Mucosa of rectum (tissue), 2 donors: ENCODE data around the gene CAMTA1.

Source experiments
- H3K27ac ChIP-seq, 2 donors: one replicate each; pipeline ENCODE4 v1.7.0; 2013; ENCODE audit warnings: inconsistent platforms in 2 of 2, low read depth in 2 of 2, low read length in 2 of 2
- H3K27me3 ChIP-seq, 2 donors: one replicate each; pipeline ENCODE4 v1.7.0; 2013; ENCODE audit warnings: low read length in 2 of 2; ENCODE audit not compliant: control insufficient read depth in 2 of 2, insufficient read depth in 2 of 2
- H3K36me3 ChIP-seq, 2 donors: one replicate each; pipeline ENCODE4 v1.7.0; 2013; ENCODE audit warnings: low read length in 2 of 2; ENCODE audit not compliant: control insufficient read depth in 2 of 2, insufficient read depth in 2 of 2
- H3K4me1 ChIP-seq, 2 donors: one replicate each; pipeline ENCODE4 v1.7.0; 2013; ENCODE audit warnings: low read length in 2 of 2, mild to moderate bottlenecking in 1 of 2; ENCODE audit not compliant: control insufficient read depth in 2 of 2, insufficient read depth in 2 of 2
- H3K4me3 ChIP-seq, 2 donors: one replicate each; pipeline ENCODE4 v1.7.0; 2013; ENCODE audit warnings: low read length in 2 of 2
- H3K9ac ChIP-seq, 2 donors: one replicate each; pipeline ENCODE4 v1.7.0; 2013; ENCODE audit warnings: low read length in 2 of 2, low read depth in 1 of 2, mild to moderate bottlenecking in 1 of 2
- H3K9me3 ChIP-seq, 2 donors: one replicate each; pipeline ENCODE4 v1.7.0; 2013; ENCODE audit warnings: low read length in 2 of 2; ENCODE audit not compliant: control insufficient read depth in 2 of 2
- donor health status: healthy.
- donor health status: Normal muscosa, but diverticular disease.

CAMTA1 gene

DNA sequence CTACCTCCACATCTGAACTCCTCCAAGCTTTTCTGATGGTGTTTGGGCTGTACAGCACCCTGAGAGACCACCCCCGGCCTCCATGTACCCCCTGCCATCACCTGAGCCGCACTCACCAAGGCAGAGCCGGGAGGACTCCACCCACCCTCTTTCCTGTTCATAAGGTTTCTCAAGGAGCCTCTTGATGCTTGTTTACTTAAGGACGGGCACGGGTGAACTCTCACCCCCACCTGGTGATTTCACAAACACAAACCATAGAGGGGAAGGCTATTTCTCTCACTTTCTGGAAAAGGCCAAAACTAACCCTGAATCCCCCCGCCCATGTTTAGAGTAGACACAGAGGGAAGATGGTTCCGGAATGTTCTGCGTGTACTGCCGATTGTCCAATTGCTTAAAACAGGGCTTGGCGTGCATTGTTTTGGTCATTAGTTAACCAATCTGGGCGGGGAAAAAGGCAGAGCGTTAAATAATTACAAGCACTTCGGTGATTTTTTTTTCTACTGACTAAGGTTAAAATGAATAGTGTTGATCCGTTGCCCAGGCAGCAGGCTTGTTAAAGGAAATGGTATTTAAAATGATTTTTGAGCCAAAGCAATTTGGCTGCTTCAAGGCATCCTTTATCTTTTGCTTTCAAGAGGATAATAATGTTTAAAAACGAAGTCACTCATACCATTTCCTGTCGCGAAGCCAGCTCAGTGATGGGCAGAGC lies 706.0 kb downstream of the CAMTA1 start:
- Histone ChIP-seq H3K9me3 (no peaks in the 10 kb centered on the region), H3K27ac (peak overlapping the region; percentile 58 to 65), H3K4me1 (peaks cover 15 to 16% of the 10 kb centered on the region in 2 donors), H3K9ac (peak overlapping the region in 1 of 2 donors; percentile 35), H3K27me3 (no peaks in the 10 kb centered on the region), H3K4me3 (no peak overlapping the region), H3K36me3 (no peaks in the 10 kb centered on the region)

DNA sequence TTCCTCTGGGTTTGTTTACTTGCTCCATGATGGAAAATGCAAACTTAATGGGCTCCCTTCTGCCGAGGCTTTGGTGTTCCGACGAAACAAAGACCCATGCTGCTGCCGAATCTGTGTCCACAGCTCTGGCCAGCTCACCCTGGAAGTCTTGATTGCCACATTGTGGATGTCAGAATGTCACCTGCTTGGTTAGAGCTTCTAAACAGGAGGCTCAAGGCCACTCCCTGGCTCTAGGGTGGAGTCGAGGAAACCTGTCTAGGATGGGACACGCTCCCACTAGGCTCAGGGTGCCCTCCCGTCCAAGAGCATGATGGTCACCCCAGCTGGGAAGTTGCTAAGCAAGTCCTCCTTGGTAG lies 706.5 kb downstream of the CAMTA1 start:
- Histone ChIP-seq H3K27me3 (no peaks in the 10 kb centered on the region), H3K9ac (peak overlapping the region in 1 of 2 donors; percentile 35), H3K9me3 (no peaks in the 10 kb centered on the region), H3K4me3 (no peak overlapping the region), H3K36me3 (no peaks in the 10 kb centered on the region), H3K4me1 (peaks cover 15 to 16% of the 10 kb centered on the region in 2 donors), H3K27ac (peak overlapping the region in 1 of 2 donors; percentile 1)

- Histone ChIP-seq H3K4me1 (peaks cover 15 to 16% of the 10 kb centered on the region in 2 donors), H3K9ac (no peak overlapping the region), H3K27ac (no peak overlapping the region), H3K4me3 (no peak overlapping the region), H3K27me3 (no peaks in the 10 kb centered on the region), H3K36me3 (no peaks in the 10 kb centered on the region), H3K9me3 (peaks cover 0 to 2% of the 10 kb centered on the region in 2 donors)
Observed at GRCh38 chr1:7493711-7494454, 708.6 kb downstream of the CAMTA1 start.

DNA sequence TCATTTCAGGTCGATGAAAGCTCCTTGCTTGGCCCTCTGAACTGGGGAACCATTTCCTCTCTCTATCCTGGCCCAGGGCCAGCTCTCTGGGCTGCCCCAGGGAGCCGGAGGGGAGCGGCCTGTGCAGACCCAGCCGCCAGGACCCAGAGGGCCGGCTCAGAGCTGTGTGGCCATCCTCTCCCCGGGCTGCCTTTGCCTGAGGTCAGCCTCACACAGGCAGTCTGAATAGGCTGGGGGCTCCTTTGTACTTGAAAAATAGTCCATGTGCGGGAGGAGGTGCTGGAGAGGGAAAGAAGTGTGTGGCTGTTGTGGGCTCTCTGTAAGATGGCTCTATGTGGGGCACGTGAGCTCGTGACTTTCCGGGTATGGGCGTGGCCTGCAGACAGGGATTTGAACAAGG lies 710.7 kb downstream of the CAMTA1 start:
- Histone ChIP-seq H3K36me3 (no peaks in the 10 kb centered on the region), H3K9ac (no peak overlapping the region), H3K4me1 (peaks cover 11% of the 10 kb centered on the region in 2 donors), H3K27ac (no peak overlapping the region), H3K4me3 (no peak overlapping the region), H3K27me3 (no peaks in the 10 kb centered on the region), H3K9me3 (peaks cover 0 to 2% of the 10 kb centered on the region in 2 donors)

- Histone ChIP-seq H3K27ac (no peak overlapping the region), H3K9ac (no peak overlapping the region), H3K4me1 (peaks cover 0 to 1% of the 10 kb centered on the region in 2 donors), H3K9me3 (peaks cover 0 to 2% of the 10 kb centered on the region in 2 donors), H3K27me3 (no peaks in the 10 kb centered on the region), H3K4me3 (no peak overlapping the region), H3K36me3 (no peaks in the 10 kb centered on the region)
Observed at GRCh38 chr1:7497107-7497637, 711.9 kb downstream of the CAMTA1 start.

DNA sequence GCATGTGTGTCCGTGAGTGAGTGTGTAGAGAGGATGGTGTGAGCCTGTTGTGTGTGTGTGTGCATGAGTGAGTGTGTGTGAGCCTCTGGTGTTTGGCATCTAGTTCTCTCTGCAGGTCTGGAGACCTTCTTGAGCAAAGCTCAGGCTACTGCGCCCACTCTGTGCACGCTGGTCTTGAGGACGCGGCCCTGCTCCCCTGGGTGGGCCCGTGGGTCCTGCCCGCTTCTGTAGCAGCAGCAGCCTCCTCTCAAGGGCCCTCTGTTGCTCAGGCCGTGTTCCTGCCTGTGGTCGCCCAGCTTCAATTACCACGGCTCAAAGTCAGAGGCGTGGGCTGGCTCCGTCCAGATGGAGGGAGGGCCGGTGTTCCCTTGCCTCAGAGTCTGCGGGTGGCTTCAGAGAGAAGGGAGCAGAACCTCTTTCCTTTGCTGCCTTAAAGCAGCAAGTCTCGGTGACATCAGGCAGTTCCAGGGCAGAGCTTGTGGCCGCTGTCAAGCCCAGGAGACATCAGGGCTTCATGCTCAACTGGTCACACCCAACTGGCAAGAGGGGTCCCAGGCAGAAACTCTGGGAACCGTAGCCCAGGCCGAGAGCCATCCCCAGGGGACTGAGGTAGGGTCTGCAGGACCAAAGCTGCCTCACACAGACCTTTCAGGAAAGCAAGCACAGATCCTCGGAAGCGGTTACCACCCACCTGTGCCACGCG lies 715.3 kb downstream of the CAMTA1 start:
- Histone ChIP-seq H3K27ac (no peak overlapping the region), H3K4me3 (no peak overlapping the region), H3K27me3 (no peaks in the 10 kb centered on the region), H3K9ac (no peak overlapping the region), H3K9me3 (peaks cover 0 to 2% of the 10 kb centered on the region in 2 donors), H3K36me3 (no peaks in the 10 kb centered on the region), H3K4me1 (no peaks in the 10 kb centered on the region)

DNA sequence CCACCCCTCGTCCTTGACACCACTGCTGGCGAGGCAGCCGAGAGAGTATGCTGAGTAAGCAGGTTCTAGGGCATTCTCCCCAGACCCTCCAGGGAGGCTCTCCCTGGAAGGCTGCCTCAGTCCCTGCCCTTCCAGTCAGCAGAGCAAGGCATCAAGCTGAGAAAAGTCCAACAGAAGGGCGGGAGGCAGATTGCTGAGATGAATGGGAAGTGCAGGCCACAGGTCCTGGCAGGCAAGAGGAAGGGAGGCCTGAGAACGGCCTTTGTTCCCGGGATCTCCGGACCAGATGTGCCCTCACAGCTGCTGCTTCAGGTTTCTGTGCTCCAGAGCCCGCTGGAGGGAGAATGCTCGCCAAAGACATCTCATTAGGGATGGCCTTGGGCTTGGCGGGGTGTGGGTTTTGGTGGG lies 715.8 kb downstream of the CAMTA1 start:
- Histone ChIP-seq H3K4me3 (no peak overlapping the region), H3K9ac (no peak overlapping the region), H3K36me3 (no peaks in the 10 kb centered on the region), H3K27me3 (no peaks in the 10 kb centered on the region), H3K27ac (no peak overlapping the region), H3K9me3 (peaks cover 0 to 2% of the 10 kb centered on the region in 2 donors), H3K4me1 (no peaks in the 10 kb centered on the region)

GRCh38 chr1:7501723-7502603 lies 716.7 kb downstream of the CAMTA1 start:
- no peaks in the 10 kb centered on the region for H3K4me1 ChIP-seq
- no peak overlapping the region for H3K9ac ChIP-seq
- no peaks in the 10 kb centered on the region for H3K27me3 ChIP-seq

DNA sequence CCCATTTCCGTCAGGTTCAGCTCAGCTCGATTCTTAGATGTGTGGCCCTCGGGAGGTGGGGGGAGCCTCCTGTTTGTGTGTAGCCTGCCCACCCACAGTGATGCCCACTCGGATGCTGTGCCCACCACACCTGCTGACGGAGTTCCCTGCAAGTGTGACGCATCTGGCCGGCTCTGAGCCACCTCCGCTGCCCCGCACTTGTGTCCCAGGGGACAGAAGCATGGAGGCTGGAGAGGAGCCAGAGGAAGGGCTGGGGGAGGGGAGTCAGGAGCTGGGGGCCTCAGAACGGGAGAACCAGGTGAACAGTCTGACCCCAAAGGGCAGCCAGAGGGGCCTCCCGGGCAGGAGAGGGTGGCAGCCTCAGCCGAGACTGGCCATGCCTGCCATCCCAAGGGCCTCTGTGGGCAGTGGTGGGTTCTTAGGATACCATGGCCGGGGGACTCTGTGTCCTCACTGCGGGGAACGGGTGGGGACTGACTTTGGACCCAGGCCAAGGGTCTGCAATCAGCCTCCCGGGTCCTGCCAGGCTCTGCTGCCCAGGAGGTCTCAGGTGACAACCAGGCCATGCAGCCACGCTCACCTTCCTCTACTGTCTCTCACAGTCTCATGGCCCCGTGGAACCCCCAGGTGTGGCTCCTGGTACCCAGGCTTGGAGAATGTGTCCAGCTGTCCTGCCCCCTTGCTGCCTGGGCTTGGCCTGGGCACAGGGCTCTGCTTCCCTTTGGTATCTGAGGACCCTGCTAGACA lies 718.6 kb downstream of the CAMTA1 start:
- no peak overlapping the region for H3K9ac ChIP-seq
- H3K27ac ChIP-seq = no peak overlapping the region
- H3K4me1 ChIP-seq = peaks cover 0 to 3% of the 10 kb centered on the region in 2 donors
- no peaks in the 10 kb centered on the region for H3K27me3 ChIP-seq
- H3K36me3 ChIP-seq = no peaks in the 10 kb centered on the region
- no peaks in the 10 kb centered on the region for H3K9me3 ChIP-seq
- no peak overlapping the region for H3K4me3 ChIP-seq

More at GRCh38 chr1:7501723-7502603, 716.7 kb downstream of the CAMTA1 start:
- H3K4me3 ChIP-seq = no peak overlapping the region
- peaks cover 0 to 2% of the 10 kb centered on the region in 2 donors for H3K9me3 ChIP-seq
- no peak overlapping the region for H3K27ac ChIP-seq
- H3K36me3 ChIP-seq = no peaks in the 10 kb centered on the region
